Fibroblast of upper back skin (primary cell): Measurements from ENCODE around the gene B4GAT1.
"Not testable (repeated sequence)": the region's sequence is repeated elsewhere in the genome, so short reads cannot be mapped to it uniquely, and the experiment has no call there.

Experiments
- DNase-seq: peaks from one replicate; pipeline ENCODE4 v3.0.0-alpha.2; 2013

Gene B4GAT1

DNA sequence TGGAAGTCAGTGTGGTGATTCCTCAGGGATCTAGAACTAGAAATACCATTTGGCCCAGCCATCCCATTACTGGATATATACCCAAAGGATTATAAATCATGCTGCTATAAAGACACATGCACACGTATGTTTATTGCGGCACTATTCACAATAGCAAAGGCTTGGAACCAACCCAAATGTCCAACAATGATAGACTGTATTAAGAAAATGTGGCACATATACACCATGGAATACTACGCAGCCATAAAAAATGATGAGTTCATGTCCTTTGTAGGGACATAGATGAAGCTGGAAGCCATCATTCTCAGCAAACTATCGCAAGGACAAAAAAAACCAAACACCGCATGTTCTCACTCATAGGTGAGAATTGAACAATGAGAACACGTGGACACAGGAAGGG is 26.7 kb downstream of the B4GAT1 start:
- not testable (repeated sequence) for DNase-seq

- DNase-seq, result not testable (repeated sequence)
Measured at GRCh38 chr11:66320289-66320688, 27.1 kb downstream of the B4GAT1 start.

DNA sequence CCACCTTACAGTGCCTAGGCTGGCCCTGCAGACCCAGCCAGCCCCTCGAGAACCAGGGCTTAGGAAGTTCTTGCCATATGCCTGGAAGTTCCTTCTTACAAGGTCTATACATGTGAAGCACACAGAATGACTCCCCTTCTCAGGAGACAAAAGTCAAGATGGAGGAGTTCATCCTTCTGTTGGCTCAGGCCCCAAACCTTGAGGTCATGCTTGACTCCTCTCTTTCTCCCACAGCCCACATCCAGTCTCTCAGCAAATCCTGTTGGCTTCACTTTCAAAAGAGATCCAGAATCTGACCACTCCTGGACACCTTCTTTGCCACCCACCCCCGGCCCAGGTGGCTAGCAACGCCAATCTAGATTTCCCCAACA is 28.8 kb downstream of the B4GAT1 start:
- peak; percentile 63 for DNase-seq

GRCh38 chr11:66317723-66318599 is 29.5 kb downstream of the B4GAT1 start:
- DNase-seq, result peak; percentile 91

GRCh38 chr11:66317322-66317722 is 30.1 kb downstream of the B4GAT1 start:
- peak; percentile 82 for DNase-seq

- DNase-seq, result peak; percentile 93
Measured at GRCh38 chr11:66316849-66317251, 30.6 kb downstream of the B4GAT1 start, which contains the start of gene CD248. Gene CD248 (minus strand): TSS chr11:66317044. CDS start chr11:66317027, 17 bp downstream.

DNA sequence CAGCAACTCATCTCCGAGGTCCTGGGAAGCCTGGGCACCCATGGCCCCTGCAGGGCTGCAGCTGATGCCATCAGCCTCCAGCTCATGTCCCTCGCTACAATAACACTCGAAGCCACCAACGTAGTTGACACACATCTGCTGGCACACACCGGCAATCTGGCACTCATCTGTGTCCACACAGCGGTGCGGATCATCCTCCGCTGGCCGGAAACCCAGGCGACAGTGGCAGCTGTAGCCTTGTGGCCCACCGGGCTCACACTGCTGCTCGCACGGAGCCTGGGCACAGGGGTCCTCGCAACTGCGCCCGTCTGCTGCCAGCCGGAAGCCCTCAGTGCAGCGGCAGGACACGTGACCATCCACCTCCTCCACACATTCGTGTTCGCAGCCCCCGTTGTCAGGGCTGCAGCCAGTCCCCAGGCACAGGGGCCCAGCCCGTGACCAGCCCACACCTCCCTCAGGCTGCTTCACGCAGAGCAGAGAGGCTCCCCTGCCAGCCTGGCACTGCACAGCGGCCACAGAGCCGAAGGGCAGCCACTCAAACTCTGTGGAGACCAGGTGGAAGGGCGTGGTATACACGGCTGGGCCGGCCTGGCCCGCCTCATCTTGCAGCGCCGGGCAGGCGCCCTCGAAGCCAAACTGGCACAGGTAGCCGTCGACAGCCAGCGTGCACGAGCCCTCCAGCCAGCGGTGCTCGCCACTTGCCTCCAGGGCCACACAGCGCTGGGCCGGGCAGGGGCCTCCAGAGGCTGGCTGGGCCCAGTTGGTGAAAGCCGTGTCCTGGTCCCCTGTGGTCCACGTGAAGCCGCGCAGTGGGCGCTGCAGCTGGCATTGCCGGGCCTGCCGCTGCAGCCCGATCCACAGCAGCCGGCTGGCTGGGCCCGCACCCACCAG is 31.3 kb downstream of the B4GAT1 start:
- DNase-seq, result no peak

DNA sequence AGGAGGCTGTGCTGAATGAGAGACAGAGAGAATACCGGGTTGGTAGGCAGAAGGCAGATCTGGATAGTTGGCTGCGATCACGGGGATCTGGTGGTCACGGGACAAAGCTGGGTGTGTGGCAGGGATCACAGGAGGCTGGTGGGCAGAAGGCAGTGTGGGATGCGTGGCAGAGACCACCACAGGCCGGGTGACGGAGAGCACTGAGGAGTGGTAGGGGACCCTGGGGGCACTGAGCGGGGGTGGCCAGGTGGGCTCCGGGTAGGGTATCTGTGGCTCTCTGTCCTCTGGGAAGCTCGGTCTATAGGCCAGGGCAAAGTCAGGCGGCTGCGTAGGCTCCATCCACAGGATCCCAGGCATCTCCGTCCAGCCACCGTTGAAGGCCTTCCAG is 31.9 kb downstream of the B4GAT1 start:
- DNase-seq, result no peak

- DNase-seq, result no peak
Measured at GRCh38 chr11:66314561-66315497, 32.6 kb downstream of the B4GAT1 start.

DNA sequence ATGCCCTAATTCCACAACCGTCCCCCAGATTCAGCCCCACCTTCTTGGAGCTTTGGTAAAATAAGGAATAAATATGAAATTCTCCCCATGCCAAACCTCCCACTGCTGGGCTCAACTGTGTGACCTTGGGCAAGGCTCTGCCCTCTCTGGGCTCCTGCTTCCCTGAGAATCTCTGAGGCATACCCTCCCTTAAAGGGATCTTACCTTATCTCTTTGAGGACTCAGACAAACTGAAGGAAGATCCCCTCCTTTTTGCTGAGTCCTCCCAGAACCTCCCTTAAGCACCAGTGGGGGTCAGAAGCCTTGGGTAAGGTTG is 33.3 kb downstream of the B4GAT1 start:
- no peak for DNase-seq

DNA sequence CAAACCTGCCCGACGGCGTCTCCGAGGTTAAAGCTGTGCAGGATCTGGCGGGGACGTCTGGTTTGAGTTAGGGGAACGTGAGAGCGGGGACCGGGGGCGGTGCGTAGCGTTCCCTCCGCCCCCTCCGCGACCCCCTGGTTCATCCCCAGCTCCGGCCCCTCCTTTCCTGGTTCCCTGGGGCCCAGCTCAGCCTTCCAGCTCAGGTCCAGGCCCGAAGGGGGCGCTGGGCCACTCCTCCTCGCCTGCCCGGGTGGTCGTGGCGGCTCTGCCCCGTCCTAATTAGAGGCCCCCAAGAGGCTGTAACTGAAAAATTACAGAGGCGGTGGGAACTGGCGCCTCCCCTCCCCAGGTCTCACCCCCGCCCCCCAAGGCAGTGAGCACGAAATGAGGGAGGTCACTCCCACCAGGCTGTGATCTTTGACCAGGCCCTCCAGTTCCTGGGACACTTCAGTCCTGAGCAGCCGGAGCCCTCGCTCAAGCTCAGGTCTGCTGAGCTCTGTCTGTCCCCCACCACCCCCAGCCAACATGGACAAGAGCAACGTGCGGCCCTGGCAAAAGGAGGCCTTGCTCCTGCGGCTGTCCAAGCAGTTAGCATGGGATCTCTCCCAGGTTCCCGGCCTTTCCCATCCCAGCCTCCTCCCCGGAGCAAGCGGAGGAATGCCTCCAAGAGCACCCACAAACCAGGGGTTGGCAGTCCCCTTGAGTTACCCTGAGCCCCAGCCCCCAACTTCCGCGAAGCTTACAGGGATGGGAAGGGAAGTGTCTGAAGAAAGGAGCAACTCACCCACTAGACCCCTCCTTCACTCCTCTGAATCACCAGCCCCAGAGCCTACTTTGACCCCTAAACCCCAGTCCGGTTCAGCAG is 33.9 kb downstream of the B4GAT1 start:
- no peak for DNase-seq

DNA sequence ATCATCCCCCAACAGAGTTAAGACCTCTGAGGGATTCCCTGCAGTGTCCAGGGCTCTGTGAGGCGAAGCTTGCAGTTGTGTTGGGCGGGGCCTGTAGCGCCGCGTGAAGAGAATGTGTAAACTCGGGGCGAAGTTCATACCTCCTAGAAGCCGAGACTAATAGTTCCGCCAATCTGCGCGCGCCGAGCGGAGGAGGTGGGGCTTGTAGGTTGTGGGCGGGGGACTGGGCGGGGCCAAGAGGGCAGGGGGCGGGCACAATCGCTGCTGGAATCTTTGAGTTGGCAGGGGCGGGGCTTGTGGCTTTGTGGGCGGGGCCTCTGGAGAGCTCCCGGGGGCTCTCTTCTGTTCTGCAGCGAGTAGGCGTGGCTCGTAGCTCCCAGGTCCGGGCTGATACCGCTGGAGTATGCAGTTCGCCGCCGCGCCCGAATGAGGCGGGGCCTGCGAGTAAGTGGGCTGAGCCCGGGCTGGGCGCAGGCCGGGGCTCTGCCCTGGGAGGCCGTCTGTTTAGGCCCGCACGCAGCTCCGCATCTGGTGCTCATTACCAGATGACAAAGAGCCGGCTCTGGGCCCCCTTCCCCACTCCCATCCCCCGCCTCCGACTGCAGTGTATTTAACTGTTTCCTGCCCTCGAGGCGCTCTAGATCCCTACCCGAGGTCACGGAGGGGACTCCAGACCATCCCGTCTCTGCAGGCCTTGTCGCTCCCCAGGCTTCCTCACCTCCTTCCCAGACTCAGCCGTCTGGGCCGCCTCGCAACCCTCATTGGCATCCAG is 34.7 kb downstream of the B4GAT1 start:
- DNase-seq, result peak; percentile 100

DNA sequence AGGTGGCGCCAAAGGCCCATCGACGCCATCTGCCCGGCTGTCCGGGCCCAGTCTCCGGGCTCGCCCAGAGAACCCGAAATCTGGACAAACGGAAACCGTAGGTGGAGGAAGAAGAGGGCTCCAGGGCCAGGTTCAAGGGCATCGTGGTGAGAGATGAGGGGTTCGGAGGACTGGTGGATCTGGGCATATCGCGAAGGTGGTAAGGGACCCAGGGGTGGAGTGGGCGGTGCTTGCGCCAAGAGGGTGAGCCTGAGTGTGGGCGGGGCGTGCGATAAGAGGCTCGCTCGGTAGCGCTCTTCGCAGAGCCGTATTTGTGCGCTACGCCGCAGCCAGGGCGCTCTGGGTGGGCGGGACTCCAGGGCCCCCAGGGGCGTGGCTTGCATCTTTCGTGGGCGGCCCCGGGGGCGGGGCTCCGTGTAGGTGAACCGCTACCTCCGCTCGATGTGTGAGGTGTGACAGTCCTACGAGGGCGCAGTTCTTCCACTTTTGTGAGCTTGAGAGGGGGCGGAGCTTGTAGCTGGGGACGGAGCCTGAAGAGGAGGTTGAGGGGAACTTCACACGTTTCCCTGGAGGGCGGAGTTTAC is 35.4 kb downstream of the B4GAT1 start:
- peak; percentile 90 for DNase-seq

- DNase-seq, result no peak
Measured at GRCh38 chr11:66311470-66311964, 35.9 kb downstream of the B4GAT1 start.

DNA sequence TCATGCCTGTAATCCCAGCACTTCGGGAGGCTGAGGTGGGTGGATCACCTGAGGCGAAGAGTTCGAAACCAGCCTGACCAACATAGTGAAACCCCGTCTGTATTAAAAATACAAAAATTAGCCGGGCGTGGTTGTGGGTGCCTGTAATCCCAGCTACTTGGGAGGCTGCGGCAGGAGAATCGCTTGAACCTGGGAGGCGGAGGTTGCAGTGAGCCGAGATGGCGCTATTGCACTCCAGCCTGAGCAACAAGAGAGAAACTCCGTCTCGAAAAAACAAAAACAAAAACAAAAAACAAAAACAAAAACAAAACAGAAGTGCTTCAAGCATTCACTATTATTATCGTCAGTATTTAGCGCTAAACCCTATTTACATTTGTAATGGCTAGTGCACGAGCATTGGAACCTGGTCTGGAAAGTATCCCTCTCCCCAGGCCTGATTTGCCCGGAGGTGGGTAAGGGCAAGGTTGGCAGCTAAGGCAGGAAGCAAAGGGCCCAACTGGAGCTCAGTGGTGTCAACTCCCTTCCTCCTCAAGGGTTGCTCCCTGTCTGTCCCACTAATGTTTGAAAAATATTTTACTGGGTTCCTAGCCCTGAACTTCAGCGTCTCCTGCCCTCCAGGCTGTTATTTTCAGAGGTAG is 36.5 kb downstream of the B4GAT1 start:
- not testable (repeated sequence) for DNase-seq

GRCh38 chr11:66310324-66310723 is 37.1 kb downstream of the B4GAT1 start:
- DNase-seq, result no peak

- no peak for DNase-seq
Measured at GRCh38 chr11:66309475-66309874, 38.0 kb downstream of the B4GAT1 start.

DNA sequence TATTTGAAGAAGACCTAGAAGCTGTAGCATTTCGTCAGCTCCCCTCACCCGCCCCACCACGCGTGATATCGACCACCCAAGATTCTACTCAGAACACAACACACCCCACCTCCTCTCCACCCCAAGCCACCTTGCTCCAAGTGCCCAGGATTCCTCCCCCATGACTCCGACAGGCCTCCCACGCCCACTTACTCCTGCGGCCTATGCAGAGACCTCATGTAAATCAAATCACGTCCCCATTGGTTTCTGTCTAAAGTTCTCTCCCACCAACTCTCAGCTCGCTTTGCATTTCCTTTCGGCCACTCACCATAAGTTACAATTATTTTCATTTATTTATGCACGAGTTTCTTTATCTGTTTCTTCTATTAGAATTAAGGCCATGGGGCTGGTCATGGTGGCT is 44.8 kb downstream of the B4GAT1 start:
- no peak for DNase-seq

DNA sequence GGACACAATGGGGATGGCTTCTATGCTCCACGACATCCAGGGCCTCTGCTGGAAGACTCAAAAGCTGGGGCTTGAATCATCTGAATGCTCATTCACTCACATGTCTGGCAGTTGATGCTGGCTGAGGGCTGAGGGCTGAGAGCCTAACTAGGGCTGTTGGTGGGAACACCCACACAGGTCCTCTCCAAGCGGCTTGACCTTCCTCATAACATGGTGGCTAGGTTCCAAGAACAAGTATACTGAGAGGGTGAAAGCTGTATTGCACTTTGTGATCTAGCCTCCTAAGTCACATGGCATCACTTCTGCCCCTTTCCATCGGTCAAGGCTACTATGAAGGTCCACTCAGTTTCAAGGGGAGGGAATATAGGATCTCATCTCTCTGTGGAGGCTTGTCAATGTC is 48.2 kb downstream of the B4GAT1 start:
- DNase-seq, result no peak

DNA sequence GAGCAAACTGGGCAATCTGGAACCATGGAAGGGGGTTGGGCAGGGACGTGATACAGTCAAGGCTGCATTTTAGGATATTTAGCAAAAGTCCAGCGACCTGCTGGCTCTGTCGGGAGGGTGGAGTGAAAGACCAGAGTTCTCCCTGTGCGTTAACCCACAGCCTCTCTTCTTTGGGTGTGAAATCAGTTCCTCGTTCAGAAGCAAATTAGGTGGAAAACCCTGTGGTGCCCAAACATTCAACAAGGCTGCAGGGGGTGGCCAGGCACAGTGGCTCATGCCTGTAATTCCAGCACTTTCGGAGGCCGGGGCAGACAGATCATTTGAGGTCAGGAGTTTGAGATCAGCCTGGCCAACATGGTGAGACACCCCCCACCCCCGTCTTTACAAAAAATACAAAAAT is 49.8 kb downstream of the B4GAT1 start:
- DNase-seq, result no peak
